ENCODE results near the gene MLYCD. TPM values are rescaled to one million over a fixed set of nuclear protein-coding genes. Genes with fewer than 3 reads are reported as not detected.

The MLYCD gene
- total and polyA plus RNA-seq, 2 donors (not counting 1 experiment from before 2014, with no cell fraction given) = 2.3 to 17.1 TPM

DNA sequence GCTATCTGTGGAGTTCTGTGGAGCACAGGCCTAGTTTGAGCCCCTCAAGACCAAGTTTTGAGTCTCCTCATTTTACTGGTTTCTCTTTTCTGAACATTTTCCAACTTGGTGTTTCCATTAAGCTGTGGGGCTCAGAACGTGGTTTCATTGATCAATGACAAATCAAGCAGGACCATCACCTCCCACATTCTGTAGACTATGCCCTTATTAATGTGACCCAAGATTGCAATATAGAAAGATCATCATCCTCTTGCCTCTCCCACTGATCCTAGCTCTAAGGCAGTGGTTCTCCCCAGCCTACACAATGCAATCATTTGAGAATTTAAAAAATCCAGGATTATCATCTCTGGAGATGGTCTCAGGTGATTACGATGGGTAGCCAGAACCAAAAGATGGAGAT lies 38.4 kb downstream of the MLYCD start:
- Mint-ChIP-seq H3K4me3 (no peak overlapping the region), H3K27me3 (peaks cover 7% of the 10 kb centered on the region), H3K9me3 (ENCODE audit: insufficient read depth) (no peaks in the 10 kb centered on the region), H3K4me1 (peaks cover 4% of the 10 kb centered on the region), H3K27ac (no peak overlapping the region)
- DNase-seq (no peak), ATAC-seq (ENCODE audit: low read depth) (no peak)
- H2AFZ ChIP-seq (ENCODE audit: insufficient read depth, low read depth, low read length, poor library complexity, severe bottlenecking) = no peak overlapping the region
- CTCF ChIA-PET = interaction anchor here (3.5 kb wide), 1 partner anchor 10 kb away, joined by 14 read pairs; no protein-coding TSS in a partner anchor
- intact Hi-C loops (cut with micrococcal nuclease) = no loop called here
- TF ChIP-seq EZH2 (IDR thresholded peaks at IDR 0.05; ENCODE audit: borderline replicate concordance, insufficient read depth, low read depth, low read length, poor library complexity, severe bottlenecking) = no peak
- TF ChIP-seq, protein P1, sequence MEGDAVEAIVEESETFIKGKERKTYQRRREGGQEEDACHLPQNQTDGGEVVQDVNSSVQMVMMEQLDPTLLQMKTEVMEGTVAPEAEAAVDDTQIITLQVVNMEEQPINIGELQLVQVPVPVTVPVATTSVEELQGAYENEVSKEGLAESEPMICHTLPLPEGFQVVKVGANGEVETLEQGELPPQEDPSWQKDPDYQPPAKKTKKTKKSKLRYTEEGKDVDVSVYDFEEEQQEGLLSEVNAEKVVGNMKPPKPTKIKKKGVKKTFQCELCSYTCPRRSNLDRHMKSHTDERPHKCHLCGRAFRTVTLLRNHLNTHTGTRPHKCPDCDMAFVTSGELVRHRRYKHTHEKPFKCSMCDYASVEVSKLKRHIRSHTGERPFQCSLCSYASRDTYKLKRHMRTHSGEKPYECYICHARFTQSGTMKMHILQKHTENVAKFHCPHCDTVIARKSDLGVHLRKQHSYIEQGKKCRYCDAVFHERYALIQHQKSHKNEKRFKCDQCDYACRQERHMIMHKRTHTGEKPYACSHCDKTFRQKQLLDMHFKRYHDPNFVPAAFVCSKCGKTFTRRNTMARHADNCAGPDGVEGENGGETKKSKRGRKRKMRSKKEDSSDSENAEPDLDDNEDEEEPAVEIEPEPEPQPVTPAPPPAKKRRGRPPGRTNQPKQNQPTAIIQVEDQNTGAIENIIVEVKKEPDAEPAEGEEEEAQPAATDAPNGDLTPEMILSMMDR (IDR thresholded peaks at IDR 0.05) = no peak
- no peaks in the 10 kb centered on the region for H3K4me1 ChIP-seq (ENCODE audit: control insufficient read depth in 2 of 2, insufficient read depth in 2 of 2, low read length in 2 of 2)
- H3K36me3 ChIP-seq (replicated peaks in 1 of 2; ENCODE audit: control extremely low read depth in 1 of 2, control insufficient read depth in 1 of 2, extremely low read depth in 1 of 2, insufficient read depth in 2 of 2, low read length in 1 of 2) = no peaks in the 10 kb centered on the region
- H4K20me1 ChIP-seq (ENCODE audit: control insufficient read depth, insufficient read depth, low read length, poor library complexity, severe bottlenecking) = no peaks in the 10 kb centered on the region
- H3K27me3 ChIP-seq (replicated peaks in 1 of 4; ENCODE audit: control extremely low read depth in 1 of 4, control insufficient read depth in 3 of 4, insufficient read depth in 4 of 4, low read length in 3 of 4) = no peaks in the 10 kb centered on the region
- no peak overlapping the region for H3K27ac ChIP-seq (ENCODE audit: low read length in 2 of 2)
- H3K79me2 ChIP-seq (ENCODE audit: control insufficient read depth, insufficient read depth, low read length) = no peaks in the 10 kb centered on the region
- POLR2A ChIA-PET = no interaction called here
- no peak overlapping the region for H3K4me2 ChIP-seq (replicated peaks; ENCODE audit: low read depth, low read length, poor library complexity, severe bottlenecking)
- 100% methylated on average over 2 of the region's 2 CpGs for WGBS (ENCODE audit: insufficient coverage)
- H3K9ac ChIP-seq (ENCODE audit: low read length) = no peak overlapping the region
- no peaks in the 10 kb centered on the region for H3K9me3 ChIP-seq (ENCODE audit: control extremely low read depth in 1 of 3, control insufficient read depth in 2 of 3, insufficient read depth in 1 of 3, low read length in 2 of 3)
- no peak overlapping the region for H3K4me3 ChIP-seq (ENCODE audit: control extremely low read depth in 1 of 5, extremely low read depth in 1 of 5, insufficient read depth in 1 of 5, low read depth in 2 of 5, low read length in 4 of 5)

DNA sequence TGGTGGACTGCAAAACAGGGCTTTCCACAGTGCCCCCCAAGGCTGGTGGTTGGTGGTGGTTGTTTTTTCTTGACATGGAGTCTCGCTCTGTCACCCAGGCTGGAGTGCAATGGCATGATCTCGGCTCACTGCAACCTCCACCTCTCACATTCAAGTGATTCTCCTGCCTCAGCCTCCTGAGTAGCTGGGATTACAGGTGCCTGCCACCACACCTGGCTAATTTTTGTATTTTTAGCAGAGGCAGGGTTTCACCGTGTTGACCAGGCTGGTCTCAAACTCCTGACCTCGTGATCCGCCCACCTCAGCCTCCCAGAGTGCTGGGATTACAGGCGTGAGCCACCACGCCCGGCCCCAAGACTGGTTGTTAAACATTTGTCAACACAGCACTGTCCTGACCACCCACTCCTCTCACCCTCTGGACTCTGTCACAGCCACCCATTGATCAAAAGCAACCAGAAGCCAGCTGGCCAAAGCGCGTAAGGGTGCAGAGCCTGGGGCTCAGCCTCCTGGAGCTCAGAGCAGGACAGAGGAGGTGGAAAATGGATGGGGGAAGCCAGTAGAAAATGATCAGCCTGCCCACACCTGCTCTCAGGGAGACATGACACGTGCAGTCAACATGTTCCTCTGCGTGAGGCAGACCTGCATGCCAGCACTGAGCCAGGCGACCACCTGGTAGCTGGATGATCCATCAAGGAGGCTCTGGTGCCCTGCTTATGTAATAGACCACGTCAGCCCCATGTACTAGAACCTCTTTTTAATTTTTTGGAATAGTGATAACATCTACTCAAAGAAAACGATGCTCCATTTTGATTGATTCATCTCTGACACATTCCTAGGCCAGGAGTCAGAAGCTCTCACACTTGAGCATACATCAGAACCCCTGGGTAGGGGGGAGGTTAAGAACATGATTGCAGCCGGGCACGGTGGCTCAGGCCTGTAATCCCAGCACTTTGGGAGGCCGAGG lies 39.3 kb downstream of the MLYCD start:
- H3K27ac Mint-ChIP-seq = no peak overlapping the region
- H3K9ac ChIP-seq (ENCODE audit: low read length) = no peak overlapping the region
- ATAC-seq (ENCODE audit: low read depth) (no peak), DNase-seq (no peak)
- H3K4me1 ChIP-seq (ENCODE audit: control insufficient read depth in 2 of 2, insufficient read depth in 2 of 2, low read length in 2 of 2) = no peaks in the 10 kb centered on the region
- ChIA-PET POLR2A (no interaction called here), CTCF (interaction anchor here (3.5 kb wide), 1 partner anchor 11 kb away, joined by 14 read pairs; no protein-coding TSS in a partner anchor)
- H3K9me3 Mint-ChIP-seq (ENCODE audit: insufficient read depth) = no peaks in the 10 kb centered on the region
- peaks cover 7% of the 10 kb centered on the region for H3K27me3 Mint-ChIP-seq
- H2AFZ ChIP-seq (ENCODE audit: insufficient read depth, low read depth, low read length, poor library complexity, severe bottlenecking) = no peak overlapping the region
- H3K4me3 Mint-ChIP-seq = no peak overlapping the region
- no peaks in the 10 kb centered on the region for H3K36me3 ChIP-seq (replicated peaks in 1 of 2; ENCODE audit: control extremely low read depth in 1 of 2, control insufficient read depth in 1 of 2, extremely low read depth in 1 of 2, insufficient read depth in 2 of 2, low read length in 1 of 2)
- intact Hi-C loops (cut with micrococcal nuclease) = no loop called here
- no peaks in the 10 kb centered on the region for H4K20me1 ChIP-seq (ENCODE audit: control insufficient read depth, insufficient read depth, low read length, poor library complexity, severe bottlenecking)
- no peaks in the 10 kb centered on the region for H3K79me2 ChIP-seq (ENCODE audit: control insufficient read depth, insufficient read depth, low read length)
- H3K4me3 ChIP-seq (ENCODE audit: control extremely low read depth in 1 of 5, extremely low read depth in 1 of 5, insufficient read depth in 1 of 5, low read depth in 2 of 5, low read length in 4 of 5) = no peak overlapping the region
- H3K4me2 ChIP-seq (replicated peaks; ENCODE audit: low read depth, low read length, poor library complexity, severe bottlenecking) = no peak overlapping the region
- 96% methylated on average over 8 of the region's 18 CpGs for WGBS (ENCODE audit: insufficient coverage)
- H3K27ac ChIP-seq (ENCODE audit: low read length in 2 of 2) = no peak overlapping the region
- no peaks in the 10 kb centered on the region for H3K9me3 ChIP-seq (ENCODE audit: control extremely low read depth in 1 of 3, control insufficient read depth in 2 of 3, insufficient read depth in 1 of 3, low read length in 2 of 3)
- H3K27me3 ChIP-seq (replicated peaks in 1 of 4; ENCODE audit: control extremely low read depth in 1 of 4, control insufficient read depth in 3 of 4, insufficient read depth in 4 of 4, low read length in 3 of 4) = no peaks in the 10 kb centered on the region
- no peak for TF ChIP-seq EZH2 (IDR thresholded peaks at IDR 0.05; ENCODE audit: borderline replicate concordance, insufficient read depth, low read depth, low read length, poor library complexity, severe bottlenecking)
- TF ChIP-seq, protein P1 (IDR thresholded peaks at IDR 0.05) = no peak
- H3K4me1 Mint-ChIP-seq = peaks cover 4% of the 10 kb centered on the region

Measured in B cell (primary cell).